NCI-H2227 treated with DMSO at 0.1 percent for 48 hours (cell line): Measurements from ENCODE around the gene LRRC3C.

ENCODE experiments used
- DNase-seq: peaks from one replicate; lab custom pipeline; 2025; lab: John Stamatoyannopoulos, UW

The LRRC3C gene

GRCh38 chr17:39949028-39949427, 21.5 kb downstream of the LRRC3C start:
- no peak for DNase-seq

- DNase-seq = no peak
Observed at GRCh38 chr17:39950871-39951348, 23.4 kb downstream of the LRRC3C start.

GRCh38 chr17:39951924-39952679, 24.6 kb downstream of the LRRC3C start:
- DNase-seq = no peak

GRCh38 chr17:39952680-39953470, 25.3 kb downstream of the LRRC3C start:
- peak; percentile 96 for DNase-seq

- no peak for DNase-seq
Observed at GRCh38 chr17:39953471-39953888, 25.9 kb downstream of the LRRC3C start.

- no peak for DNase-seq
Observed at GRCh38 chr17:39954876-39955275, 27.3 kb downstream of the LRRC3C start.

GRCh38 chr17:39955726-39956225, 28.2 kb downstream of the LRRC3C start:
- DNase-seq = no peak

GRCh38 chr17:39960524-39961041, 33.1 kb downstream of the LRRC3C start:
- DNase-seq = no peak

- no peak for DNase-seq
Observed at GRCh38 chr17:39962642-39963220, 35.2 kb downstream of the LRRC3C start, which contains the start of gene GSDMA. GSDMA (plus strand) TSS chr17:39963004; CDS start chr17:39965688, 2,684 bp downstream.

GRCh38 chr17:39963829-39964228, 36.3 kb downstream of the LRRC3C start:
- DNase-seq = no peak

GRCh38 chr17:39965017-39965699, 37.6 kb downstream of the LRRC3C start:
- no peak for DNase-seq

- DNase-seq = no peak
Observed at GRCh38 chr17:39966771-39967170, 39.2 kb downstream of the LRRC3C start.

GRCh38 chr17:39968761-39969160, 41.2 kb downstream of the LRRC3C start:
- DNase-seq = no peak

GRCh38 chr17:39969375-39969774, 41.8 kb downstream of the LRRC3C start:
- DNase-seq = no peak

- no peak for DNase-seq
Observed at GRCh38 chr17:39970157-39970692, 42.7 kb downstream of the LRRC3C start.

- no peak for DNase-seq
Observed at GRCh38 chr17:39971076-39971603, 43.6 kb downstream of the LRRC3C start.

GRCh38 chr17:39972271-39972670, 44.7 kb downstream of the LRRC3C start:
- DNase-seq = no peak

- no peak for DNase-seq
Observed at GRCh38 chr17:39973496-39973895, 46.0 kb downstream of the LRRC3C start.

GRCh38 chr17:39974433-39974832, 46.9 kb downstream of the LRRC3C start:
- no peak for DNase-seq

GRCh38 chr17:39975801-39976200, 48.3 kb downstream of the LRRC3C start:
- DNase-seq = no peak
